Measurements from ENCODE around the gene IL4.

Gene IL4

DNA sequence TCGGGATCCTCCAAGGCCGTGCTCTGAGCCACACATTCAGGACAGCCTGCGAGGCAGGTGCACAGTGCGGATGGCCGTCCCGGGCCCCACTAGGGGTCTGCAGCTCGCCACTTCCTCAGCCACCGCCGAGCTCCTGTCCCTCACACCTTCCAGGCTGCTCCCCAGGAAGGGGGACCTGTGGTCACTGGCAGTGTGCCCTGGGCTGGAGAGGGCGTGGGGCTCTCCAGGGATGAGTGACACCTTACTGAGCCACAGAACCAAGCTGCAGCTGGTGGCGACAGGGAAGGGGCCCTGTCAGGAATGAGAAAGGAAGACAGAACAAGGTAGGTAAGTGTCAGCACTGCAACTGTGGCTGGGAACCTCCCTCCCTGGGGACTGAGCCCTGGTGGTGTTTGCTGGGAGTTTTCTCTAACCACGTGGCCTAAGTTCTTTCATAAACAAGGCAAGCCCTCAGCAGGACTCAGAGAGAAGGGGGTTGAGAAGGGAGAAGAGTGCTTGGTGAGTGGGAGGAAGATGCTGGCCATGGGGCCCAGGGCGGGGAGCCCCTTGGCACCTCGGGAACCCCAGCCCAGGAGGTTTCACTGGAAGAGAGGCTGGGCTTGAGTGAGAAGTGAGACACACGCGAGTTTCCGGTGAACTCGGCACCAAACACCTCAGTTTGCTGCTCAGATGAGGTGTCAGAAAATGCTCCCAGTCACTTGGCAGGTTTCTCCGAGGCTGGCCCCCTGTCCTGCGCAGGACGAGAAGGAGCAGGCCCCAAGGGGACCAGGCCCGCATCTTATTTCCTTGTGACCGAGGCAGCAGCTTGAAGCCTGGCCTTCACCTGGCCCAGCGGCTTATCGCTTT is 10.6 kb upstream of the IL4 start:
- no peak overlapping the region; the same call in 1 of the 2 replicates for H3K4me3 ChIP-seq (ENCODE audit: low read length)
- no peak for TF ChIP-seq ZNF274 (IDR thresholded peaks at IDR 0.05; ENCODE audit: low read depth, low read length)

DNA sequence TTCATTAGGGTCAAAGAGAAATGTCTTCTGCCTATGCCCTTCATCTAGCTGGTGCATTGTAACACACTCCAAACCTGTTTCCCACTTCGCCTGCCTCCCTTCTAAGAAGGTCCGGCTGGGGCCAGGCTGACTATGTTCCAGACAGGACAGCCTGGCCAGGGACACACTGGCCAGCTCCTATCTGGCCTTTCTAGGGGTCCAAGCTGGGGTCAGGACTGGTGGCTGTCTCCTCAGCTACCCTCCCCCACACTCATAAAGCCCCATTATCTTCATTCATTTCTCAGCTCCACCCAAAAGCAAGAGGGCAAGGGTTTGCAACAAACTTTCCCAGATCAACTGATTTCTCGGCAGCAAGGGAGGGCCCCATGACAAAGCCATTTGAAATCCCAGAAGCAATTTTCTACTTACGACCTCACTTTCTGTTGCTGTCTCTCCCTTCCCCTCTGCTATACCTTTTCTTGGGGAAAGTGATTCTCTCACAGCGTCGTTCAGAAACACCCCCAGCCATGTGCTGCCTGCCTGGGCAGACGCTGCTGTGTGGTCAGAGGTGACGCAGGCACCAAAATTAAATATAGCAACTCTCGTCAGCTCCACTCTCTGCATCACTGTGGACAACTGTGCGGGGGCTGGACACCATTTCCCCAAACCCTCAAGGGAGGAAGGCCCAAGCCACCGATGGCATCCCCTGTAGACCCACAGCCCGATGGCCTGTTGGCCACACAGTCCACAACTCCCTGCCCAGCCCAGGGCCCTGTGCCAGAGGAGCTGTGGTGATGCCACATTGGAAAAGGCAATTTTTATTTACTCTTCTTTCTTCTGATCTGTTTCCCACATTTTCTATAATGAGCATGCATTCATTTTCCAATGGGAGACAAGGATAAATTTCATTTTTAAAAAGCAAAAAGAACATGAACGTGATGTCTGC is 9.8 kb upstream of the IL4 start:
- TF ChIP-seq ZNF274 (IDR thresholded peaks at IDR 0.05; ENCODE audit: low read depth, low read length), result no peak
- H3K4me3 ChIP-seq (ENCODE audit: low read length), result no peak overlapping the region; the same call in 1 of the 2 replicates

DNA sequence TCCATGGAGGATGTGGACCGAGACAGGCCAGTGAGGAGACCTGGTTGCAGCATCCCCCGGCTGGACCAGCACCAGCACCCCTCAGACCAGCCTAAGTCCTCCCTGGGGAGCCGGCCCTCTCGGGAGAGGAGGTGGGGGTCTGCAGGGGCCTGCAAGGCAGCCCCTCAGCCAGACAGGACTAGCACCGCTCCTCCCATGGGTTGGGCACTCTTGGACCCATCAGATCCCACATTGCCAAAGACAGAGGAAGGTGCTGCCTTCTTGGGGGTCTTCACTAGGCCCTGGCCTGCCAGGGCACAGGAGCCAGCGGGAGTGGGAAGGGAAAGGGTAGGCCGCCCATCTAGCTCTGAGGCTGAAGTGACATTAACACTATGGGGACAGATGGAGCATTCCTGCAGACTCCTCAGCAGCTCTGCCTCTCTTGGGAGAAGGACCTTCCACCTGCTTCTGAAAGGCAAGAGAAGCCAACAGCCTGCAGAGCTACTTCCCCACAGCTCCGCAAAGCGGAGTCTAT is 9.0 kb upstream of the IL4 start:
- no peak for TF ChIP-seq ZNF274 (IDR thresholded peaks at IDR 0.05; ENCODE audit: low read depth, low read length)
- no peak overlapping the region for H3K4me3 ChIP-seq (ENCODE audit: low read length)

DNA sequence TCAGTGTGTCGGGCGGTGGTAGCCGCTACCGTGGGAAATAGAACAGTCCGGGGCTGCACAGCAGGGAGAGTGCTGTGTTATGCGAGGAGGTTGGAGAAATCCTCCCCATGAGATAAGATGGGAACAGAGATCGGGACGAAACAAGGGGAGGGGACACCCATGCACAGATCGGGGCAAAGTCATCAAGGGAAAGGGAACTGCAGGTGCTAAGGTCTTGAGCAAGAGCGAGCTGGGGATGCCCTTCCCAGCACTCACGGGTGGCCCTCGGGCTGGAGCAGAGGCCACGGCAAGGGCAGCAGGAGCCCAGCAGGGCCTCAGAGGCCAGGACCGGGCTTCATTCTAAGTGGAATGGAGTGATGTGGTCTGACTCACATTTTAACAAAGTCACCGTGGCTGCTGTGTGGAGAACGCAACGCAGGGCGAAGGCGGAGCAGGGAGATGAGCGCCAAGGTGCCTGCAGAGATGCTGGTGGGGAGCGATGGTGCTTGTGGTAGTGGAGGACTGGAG is 8.2 kb upstream of the IL4 start:
- H3K4me3 ChIP-seq (ENCODE audit: low read length), result no peak overlapping the region
- no peak for TF ChIP-seq ZNF274 (IDR thresholded peaks at IDR 0.05; ENCODE audit: low read depth, low read length)

GRCh38 chr5:132666310-132667123 is 7.3 kb upstream of the IL4 start:
- H3K4me3 ChIP-seq (ENCODE audit: low read length), result no peak overlapping the region
- no peak for TF ChIP-seq ZNF274 (IDR thresholded peaks at IDR 0.05; ENCODE audit: low read depth, low read length)

DNA sequence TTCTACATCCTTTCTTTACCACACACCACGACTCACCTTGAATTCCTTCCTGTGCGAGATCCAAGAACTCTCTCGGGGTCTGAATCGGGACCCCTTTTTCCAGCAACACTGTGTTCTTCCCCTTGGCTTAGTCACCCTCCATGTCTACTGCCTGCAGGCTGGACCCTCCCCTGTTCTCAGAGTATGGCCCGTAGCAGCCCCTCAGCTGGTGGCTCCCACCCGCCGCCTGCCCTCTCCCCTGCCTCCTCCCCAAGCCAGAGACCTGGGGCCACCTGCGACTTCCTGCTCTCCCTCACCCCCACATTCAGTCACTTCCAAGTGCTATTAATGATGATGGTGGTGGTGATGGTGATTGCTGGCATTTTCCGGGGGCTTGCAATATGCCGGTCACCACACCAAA is 6.5 kb upstream of the IL4 start:
- no peak for TF ChIP-seq ZNF274 (IDR thresholded peaks at IDR 0.05; ENCODE audit: low read depth, low read length)
- H3K4me3 ChIP-seq (ENCODE audit: low read length), result no peak overlapping the region

DNA sequence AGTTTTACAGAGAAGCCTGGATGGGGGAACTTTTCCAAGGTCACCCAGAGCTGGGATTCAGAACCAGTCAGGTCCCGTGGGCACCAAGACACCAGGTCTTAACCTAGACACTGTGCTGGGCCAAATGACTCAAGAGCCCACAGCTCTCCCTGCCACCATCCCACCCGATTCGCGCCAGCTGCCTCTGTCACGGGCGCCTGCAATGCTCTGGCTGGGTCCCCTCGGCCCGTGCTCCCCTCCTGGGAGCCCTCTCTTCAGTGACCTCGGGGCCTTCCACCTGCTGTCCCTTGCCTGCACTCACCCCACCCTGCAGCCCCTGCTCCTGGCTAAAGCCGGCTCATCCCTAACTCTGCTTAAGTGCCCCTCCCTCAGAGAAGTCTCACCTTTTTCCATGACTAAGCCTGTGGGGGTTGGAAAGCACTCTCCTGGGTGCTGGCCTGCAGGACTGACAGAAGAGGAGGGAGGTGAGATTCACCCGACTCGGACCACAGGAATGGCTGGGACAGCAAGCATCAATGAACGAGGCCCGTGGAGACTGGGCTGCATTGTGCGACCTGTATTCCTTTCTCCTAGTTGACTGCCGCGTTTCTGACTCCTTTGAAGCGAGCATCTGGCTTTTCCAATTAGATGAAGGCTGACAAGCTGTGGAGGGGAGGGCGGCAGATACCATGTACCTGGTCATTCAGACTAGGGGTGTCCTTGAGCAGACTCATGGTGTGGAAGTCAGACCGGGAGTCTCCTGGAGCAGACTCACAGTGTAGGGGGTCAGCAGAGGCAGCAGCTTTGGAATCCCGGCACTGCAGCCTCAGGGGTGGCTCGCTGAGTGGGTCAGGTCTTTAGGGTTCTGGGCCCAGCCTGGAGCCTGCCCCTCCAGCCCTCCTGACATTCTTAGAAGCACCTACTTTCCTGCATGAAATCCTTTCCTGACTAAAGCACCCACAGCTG is 5.8 kb upstream of the IL4 start:
- H3K4me3 ChIP-seq (ENCODE audit: low read length), result no peak overlapping the region
- TF ChIP-seq ZNF274 (IDR thresholded peaks at IDR 0.05; ENCODE audit: low read depth, low read length), result no peak

DNA sequence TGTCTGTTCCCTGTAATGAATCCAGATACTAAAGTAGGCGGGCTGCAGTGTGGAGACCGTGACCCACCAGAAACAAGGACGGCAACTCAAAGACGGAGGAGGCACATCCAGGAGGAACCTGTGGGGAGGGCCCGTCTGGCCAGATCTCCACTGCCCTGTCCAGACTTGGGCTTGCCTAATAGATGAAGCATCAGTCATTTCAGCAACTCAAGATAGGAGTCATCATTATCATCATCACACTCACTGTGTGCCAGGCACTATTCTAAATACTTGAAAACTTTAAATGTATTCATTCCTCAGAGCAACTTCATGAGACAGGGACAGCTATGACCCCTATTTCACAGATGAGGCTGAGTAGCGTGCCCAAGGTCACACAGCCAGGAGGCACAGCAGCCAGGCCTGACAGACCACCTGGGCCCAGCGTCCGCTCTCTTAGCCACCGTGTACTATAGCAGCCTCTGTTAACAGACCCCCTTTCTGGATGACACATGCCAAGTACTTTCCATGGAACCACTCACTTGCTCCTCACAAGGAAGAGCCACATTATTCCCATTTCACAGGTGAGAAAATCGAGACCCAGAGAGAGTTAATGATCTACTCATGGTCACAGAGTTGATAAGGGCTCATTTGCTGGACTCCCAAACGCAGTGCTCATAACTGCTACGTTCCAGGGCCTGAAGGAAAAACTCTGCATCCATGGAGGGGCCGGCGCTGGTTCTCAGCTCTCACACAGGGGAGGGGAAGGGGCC is 4.9 kb upstream of the IL4 start:
- no peak overlapping the region for H3K4me3 ChIP-seq (ENCODE audit: low read length)
- TF ChIP-seq ZNF274 (IDR thresholded peaks at IDR 0.05; ENCODE audit: low read depth, low read length), result no peak

- TF ChIP-seq ZNF274 (IDR thresholded peaks at IDR 0.05; ENCODE audit: low read depth, low read length), result no peak
- H3K4me3 ChIP-seq (ENCODE audit: low read length), result no peak overlapping the region
Measured at GRCh38 chr5:132669455-132669820, 4.4 kb upstream of the IL4 start.

GRCh38 chr5:132669966-132670882 is 3.6 kb upstream of the IL4 start:
- H3K4me3 ChIP-seq (ENCODE audit: low read length), result no peak overlapping the region
- no peak for TF ChIP-seq ZNF274 (IDR thresholded peaks at IDR 0.05; ENCODE audit: low read depth, low read length)

DNA sequence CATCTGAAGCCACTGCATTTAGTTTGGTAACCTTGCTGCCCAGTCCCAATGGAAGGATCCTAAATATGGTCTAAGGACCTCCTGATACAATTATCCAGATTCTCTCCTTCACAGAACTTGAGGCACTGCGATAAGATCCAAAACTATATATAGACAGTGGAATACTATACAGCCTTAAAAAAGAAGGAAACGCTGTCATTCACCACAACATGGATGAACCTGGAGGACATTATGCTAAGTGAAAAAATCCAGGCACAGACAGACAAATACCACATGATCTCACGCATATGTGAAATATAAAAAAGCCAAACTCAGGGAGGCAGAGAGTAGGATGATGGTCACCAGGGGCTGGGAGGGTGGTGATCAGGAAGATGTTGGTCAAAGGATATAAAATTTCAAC is 2.8 kb upstream of the IL4 start:
- no peak overlapping the region for H3K4me3 ChIP-seq (ENCODE audit: low read length)
- TF ChIP-seq ZNF274 (IDR thresholded peaks at IDR 0.05; ENCODE audit: low read depth, low read length), result no peak
